Measurements from ENCODE around the gene LRMDA.

Gene LRMDA

DNA sequence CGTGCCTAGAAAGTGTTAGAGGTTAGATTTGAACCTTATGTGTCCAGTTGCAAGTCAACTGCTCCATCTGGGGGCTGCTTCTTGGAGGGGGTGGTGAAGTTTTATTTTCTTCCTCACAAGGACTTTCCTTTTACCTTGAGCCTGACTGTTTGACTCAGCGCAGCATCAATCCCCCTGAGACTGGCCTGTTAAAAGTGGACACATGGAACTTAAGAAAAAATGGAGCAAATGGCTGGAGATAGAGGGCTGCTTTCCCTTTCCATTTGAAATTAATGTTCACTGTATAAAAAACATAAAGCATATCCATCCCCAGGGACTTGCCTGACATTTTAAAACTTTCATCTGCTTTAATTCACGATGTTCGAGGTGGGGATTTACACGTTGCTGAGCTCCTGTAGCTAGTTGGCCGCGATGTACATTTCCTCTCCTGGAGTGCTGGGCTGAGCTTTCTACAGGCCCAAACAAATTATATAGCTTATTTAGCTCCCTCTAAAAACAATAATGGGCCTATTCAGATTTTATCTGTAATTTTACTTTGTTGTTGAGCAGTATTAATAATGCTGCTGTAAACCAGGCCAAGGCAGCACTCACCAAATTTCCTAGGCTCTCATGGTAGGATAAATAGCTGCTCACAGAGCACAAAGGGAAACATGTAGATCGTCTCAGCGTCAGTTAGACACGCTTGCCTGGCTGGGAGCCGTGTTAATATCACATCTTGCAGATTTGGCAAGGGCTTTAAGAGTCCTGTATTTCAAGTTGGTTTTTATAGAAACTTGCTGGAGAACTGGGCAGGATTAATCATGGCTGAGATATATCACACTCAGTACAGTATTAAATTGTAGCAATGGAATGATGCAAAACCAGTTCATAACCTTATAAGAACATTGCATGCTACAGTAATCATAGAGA is 251.5 kb downstream of the LRMDA start:
- no peak for DNase-seq

DNA sequence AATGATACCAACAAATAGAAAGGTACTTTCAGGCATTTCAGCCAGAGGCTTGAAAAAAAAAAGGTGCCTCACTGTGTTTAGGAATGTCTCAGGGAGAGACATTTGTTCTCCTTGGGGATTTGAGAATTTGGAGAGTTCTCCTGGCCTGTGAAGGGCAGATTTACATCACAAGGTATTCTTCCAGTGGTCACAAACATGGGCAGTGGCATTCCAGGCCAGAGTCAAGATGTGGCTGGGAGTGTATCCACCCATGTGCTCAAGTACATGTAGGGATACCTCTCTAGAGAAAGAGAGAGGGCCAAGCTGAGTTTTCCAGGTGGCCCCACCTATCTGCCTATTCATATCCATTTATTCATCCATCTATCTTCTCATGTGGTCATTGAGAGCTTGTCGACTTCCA is 253.8 kb downstream of the LRMDA start:
- no peak for DNase-seq

DNA sequence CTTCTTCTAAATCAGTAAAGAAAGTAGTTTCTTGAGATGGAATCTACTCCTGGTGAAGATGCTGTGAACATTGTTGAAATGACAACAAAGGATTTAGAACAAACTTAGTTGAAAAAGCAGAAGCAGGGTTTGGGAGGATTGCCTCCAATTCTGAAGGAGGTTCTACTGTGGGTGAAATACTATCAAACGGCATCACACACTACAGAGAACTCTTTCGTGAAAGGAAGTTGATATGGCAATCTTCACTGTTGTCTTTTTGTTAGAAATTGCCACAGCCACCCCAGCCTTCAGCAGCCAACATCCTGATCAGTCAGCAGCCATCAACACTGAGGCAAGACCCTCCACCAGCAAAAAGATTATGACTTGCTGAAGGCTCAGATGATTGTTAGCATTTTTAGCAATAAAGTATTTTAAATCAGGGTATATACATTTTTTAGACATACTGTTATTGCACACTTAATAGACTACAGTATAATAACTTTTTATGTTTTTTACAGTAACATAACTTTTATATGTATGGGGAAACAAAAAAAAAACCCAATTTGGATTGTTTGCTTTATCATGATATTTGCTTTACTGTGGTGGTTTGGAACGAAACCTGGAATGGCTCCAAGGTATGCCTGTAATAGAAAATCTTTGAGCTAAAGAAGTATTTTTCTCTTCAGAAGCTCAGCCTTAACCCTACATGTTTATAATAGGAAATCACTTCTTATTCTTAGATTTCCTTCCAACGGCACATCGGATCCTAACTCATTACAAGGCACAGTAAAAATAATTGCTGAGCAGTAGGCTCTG is 257.3 kb downstream of the LRMDA start:
- DNase-seq, result no peak

DNA sequence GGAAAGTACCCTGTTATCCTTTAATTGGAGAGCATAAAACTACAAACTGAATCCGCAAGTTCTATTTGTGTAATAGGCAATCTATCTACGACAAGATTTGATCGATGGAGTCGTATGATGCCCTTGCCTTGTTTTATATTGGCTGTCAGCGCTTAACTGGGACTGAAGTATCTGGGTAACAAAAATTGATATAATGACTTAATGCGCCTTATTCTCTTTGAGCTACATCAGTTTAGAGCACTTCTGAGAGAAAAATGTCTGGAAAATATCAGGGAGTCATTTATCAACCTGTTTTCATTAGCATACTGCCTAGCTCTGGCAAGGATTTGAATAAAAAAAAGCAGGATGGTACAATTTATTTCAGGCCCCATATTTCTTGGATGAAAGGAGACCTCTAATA is 262.1 kb downstream of the LRMDA start:
- no peak for DNase-seq

DNA sequence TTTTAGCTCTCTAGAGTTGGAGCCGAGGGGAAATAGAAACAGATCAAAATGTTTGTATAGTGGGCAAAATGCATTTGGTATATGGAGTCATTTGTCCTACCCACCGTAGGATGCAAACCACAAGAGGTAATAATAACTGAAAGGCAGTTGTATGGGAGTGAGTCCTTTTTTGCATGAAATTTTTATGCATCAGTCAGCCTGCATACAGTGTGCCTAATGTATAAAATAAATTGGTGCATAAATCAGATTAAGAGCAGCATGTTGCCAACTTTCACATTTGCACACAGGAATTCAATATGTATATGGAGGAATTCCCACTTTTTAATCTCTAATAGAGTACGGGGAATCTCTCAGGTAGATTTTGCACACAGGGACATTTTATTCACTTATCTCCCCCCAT is 262.8 kb downstream of the LRMDA start:
- DNase-seq, result no peak

DNA sequence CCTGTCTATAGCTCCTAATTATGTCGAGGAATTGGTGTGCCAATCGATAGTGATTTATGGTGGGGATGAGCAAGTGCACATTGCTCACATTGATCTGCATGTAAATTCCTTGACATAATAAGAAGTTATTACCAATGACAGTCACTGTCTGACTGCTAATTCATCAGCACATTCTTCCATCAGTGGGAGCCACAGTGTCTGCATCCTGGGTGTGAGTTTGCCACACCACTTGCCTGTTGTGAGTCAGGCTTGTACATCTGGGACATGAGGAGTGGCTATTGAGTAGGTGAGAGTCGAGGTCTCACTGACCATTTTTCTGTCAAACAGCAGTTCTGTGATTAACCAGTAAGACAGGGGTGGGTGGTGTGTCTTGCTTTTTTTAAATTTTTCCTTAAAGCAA is 263.4 kb downstream of the LRMDA start:
- DNase-seq, result no peak

DNA sequence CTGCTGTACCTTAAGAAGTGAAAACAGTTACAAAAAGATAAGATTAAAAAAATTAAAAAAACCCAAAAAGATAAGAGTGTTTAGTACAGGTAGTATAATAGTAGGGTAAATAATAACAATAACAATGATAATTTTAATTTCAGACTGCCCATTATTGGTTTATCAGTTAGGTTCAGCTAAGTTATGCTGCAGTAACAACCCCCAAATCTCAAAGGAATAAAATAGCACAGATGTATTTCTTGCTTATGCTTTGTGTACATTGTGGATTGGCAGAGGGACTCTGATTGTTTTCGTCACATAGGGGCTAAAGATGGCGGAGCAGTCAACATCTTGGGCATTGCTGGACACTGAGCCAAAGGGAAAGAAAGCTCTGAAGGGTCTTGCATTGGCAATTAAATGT is 264.6 kb downstream of the LRMDA start:
- no peak for DNase-seq

DNA sequence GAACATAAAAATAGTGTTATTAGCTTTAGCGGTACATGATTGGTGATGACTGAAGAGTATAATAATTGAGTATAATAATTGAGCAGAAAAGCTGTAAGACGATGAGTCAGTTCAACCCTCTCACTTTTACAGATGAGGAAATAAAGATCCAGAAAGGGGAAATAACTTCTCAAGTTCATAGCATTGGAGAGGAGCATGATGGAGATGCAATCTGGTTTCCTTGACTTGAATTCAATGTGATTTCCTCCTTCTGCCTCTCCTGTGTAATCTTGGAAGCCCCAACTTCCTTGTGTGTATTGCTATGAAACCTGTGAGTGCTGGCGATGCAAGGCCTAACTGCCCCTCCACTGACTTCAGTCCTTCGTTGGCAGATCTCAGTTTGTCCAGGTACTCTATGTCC is 265.1 kb downstream of the LRMDA start:
- DNase-seq, result no peak

DNA sequence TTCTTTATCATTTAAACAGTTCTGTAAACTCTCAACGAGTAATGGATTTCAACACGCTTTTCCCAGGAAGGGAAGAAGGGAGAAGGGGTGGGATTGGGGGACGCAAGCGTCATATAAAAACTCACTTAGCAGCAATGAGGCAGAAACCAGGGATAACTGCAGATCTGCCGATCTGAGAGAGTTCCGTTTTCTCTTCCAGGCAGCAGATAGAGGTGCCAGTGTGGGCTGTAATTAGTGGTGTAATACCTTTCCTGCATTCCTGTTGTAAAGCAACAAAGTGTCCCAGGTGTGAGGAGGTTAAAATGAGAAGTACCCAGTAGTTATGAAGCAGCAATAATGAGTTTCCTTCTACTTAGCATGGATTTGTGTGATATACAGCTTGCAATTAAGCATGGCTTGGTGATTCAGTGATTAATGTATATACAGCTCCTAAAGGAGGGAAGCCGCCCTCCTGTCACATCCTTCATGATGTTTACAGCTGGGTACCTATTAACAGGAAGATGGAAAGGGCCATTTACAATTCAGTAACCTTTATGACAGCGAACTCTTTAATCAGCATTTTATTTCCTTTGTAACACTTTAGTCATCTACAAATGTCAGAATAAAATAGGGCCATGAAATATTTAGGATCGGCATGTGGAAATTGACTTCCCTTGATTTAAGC is 271.9 kb downstream of the LRMDA start:
- no peak for DNase-seq

- no peak for DNase-seq
Observed at GRCh38 chr10:75705426-75705825, 274.0 kb downstream of the LRMDA start.

DNA sequence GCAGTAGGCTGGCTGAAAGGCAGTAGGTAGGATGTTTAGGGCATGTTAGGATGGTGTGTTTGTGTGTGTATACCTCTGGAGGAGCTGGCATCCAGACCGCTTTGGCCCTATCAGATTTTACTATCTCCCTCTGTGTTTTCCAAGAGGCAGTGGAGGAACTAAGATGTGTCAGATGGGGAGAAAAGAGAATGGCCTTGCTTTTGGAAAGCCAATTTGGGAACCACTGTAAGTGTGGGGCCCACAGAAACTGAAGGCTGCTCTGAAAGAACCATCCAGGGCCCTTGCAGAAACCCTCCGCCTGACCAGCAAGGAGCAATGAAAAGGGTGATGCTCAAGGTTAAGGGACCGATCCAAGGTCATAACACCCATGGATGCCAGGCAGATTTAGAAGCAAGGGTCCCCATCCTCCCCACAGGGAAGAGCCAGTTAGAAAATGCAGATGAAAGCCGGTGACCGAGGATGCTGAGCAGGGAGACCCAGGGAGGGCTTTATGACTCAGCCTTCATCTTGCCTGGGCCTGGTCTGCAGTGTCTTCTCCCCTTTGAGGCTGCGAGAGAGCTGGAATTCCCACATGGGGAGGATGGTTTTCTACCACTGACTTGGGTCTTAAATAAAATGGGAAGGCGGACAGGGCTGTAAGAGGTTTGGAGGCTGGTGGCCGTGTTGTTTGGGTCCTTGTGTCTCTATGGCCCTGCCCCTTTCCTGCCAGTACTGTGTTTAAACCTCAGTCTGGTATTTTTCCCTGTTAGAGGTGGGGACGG is 275.8 kb downstream of the LRMDA start:
- DNase-seq, result no peak

DNA sequence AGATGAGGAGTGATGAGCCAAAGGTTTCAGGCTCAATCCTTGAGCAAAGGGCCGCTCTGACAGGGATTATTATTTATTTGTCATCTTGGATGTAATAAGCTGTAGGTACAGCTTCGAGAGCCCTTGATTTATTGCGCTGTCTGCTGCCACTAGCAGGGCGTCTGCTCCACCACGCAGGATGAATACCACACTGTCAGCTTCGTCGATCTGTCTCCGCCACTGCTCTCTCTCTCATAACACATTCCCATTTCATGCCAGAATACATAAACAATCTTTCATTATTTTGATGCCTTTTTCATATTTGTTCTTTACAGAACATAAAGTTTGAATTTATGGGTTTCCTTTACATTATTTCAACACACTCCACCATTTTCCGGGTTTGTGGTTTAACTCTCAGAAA is 276.6 kb downstream of the LRMDA start:
- DNase-seq, result no peak

- DNase-seq, result no peak
Observed at GRCh38 chr10:75709245-75709644, 277.8 kb downstream of the LRMDA start.

- DNase-seq, result no peak
Observed at GRCh38 chr10:75709811-75710210, 278.4 kb downstream of the LRMDA start.

- DNase-seq, result no peak
Observed at GRCh38 chr10:75712242-75712880, 280.9 kb downstream of the LRMDA start.

DNA sequence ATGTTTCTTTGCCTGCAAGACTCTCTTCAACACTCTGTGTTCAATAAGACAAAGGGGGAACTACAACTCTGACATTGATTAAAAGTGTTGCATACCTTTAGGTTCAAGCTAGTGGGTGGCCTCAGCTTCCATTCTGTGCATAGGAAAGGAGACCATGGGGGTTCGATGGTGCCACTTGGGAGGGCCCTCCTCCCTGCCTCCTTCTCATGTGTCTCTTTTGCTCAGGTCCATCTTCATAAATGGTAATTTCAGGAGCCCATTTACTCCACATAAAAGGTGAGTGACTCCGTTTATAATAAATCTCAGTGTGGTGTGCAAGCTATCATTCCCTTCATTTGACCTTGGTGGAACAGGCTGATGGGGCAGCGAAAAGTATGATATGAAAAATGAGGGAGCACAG is 285.1 kb downstream of the LRMDA start:
- no peak for DNase-seq

DNA sequence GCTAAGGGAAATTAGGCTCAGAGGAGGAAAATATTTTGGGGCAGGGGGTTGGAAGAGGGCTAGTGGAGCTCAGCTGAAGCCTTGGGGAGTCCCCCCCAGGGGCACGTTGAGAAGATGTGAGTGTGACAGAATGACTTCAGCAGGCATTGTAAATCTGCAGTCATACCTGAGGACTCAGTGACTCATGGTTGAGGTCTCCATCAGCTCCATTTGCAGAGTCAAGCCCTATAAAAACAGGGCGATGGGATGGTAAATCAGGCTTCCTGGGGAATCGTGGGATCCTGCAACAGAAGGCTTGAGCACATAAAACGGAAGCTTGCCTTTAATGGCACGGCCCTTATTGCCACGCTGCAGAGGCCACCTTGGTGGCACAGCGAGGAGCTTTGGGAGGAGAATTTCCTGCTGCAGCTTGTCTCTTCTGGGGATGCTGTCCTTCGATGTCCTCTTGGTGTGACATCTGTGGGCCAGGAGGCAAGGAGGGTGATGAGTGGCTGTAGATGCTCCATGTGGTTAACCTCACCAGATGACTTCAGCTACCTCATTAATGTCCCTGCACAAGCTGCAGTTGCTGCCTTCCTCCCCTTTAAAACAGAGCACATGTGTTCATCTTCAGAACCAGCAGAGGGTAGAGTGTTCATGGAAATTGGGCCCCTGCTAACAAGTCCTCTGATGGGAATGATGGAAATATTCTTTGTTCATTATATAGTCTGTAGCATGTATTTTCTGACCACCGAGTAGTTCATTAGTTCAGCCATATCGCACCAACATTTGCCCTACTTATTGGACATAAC is 285.9 kb downstream of the LRMDA start:
- DNase-seq, result no peak

GRCh38 chr10:75718991-75719390 is 287.6 kb downstream of the LRMDA start:
- no peak for DNase-seq

DNA sequence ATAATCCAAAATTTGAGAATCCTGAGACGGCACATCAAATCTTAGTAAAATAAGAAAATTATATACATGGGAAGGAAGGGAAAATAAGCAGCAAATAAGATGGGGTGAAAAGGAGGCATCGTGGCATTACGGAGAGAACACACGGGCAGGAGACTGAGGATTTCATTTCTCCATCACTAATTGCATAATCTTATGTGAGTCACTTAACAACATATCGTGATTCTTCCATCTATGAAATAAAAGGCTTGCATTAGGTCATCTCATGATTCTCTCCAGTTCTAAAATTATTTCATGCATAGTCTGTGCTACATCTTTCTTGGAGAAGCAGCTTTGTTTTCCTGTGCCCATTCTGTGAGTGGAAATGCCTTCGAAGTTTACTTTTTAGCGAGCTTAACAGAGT is 288.7 kb downstream of the LRMDA start:
- no peak for DNase-seq

DNA sequence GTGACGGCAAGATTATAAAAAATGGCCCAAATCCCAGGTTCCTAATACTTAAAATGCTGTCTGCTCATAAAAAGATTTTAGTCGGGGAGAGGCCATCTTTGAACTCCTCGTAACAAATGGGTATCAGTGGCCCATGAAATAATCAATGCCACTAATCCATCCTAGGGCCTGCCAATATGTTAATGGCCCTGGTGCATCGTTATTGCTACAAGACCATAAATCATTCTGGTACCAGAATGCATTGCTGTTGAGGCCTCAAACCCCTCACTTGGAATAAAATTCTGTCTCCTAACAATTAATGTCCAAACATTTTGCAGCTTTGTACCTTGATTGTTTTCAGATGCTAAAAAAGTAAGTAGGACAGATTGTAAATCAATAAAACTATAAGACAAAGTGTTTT is 290.6 kb downstream of the LRMDA start:
- no peak for DNase-seq

DNA sequence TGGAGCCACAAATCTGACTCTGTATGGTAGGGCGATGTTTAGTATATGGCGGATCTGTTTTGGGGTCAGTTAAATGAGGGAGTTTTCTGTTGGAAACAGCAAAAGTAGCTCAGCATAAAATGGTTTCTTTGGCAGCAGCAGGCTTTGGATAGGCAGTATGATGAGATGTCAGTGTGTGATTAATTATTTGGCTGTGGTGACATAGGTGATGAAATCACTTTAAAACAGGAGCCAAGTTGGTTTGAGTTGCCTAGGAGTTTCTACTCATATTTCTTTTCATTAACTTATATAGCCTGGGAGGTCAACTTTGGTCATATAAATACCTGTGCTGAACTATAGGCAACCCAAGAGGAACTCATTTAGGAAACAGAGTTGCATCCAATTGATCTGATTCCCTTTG is 291.2 kb downstream of the LRMDA start:
- no peak for DNase-seq

All from activated naive CD4-positive, alpha-beta T cell (primary cell).